Measurements from ENCODE around the gene TMEM150B. TPM values are rescaled to one million over a fixed set of nuclear protein-coding genes. Genes with fewer than 3 reads are reported as not detected.

TMEM150B gene
- total and polyA plus RNA-seq, 2 of the 13 experiments (the other 11 are each of a cell fraction or from before 2014, with no cell fraction given): 1.3 to 1.8 TPM

- TF ChIP-seq HIC2 (CRISPR knock-in tag; IDR thresholded peaks at IDR 0.05; ENCODE audit: low read depth) (no peak), THAP9 (CRISPR knock-in tag; IDR thresholded peaks at IDR 0.05; ENCODE audit: borderline replicate concordance) (no peak), ZNF496 (CRISPR knock-in tag; IDR thresholded peaks at IDR 0.05; ENCODE audit: insufficient replicate concordance) (no peak), ZNF335 (CRISPR knock-in tag; IDR thresholded peaks at IDR 0.05) (no peak; the same call in 1 of the 2 replicates), DPF2 (CRISPR knock-in tag; IDR thresholded peaks at IDR 0.05; ENCODE audit: borderline replicate concordance, low read depth) (no peak), HNF1A (IDR thresholded peaks at IDR 0.05; ENCODE audit: low read depth) (no peak), HNF1A (CRISPR knock-in tag; IDR thresholded peaks at IDR 0.05; ENCODE audit: borderline replicate concordance) (no peak; the same call in 1 of the 2 replicates), PHF21A (CRISPR knock-in tag; IDR thresholded peaks at IDR 0.05) (peak; percentile 36; the same call in 1 of the 2 replicates), ZNF24 (IDR thresholded peaks at IDR 0.05) (no peak), SALL1 (CRISPR knock-in tag; IDR thresholded peaks at IDR 0.05) (peak; percentile 26), KLF15 (CRISPR knock-in tag; IDR thresholded peaks at IDR 0.05; ENCODE audit: borderline replicate concordance) (no peak), THAP11 (CRISPR knock-in tag; IDR thresholded peaks at IDR 0.05) (peak; percentile 63), MLXIP (CRISPR knock-in tag; IDR thresholded peaks at IDR 0.05; ENCODE audit: borderline replicate concordance) (no peak), ZNF567 (CRISPR knock-in tag; IDR thresholded peaks at IDR 0.05; ENCODE audit: borderline replicate concordance) (no peak)
Observed at GRCh38 chr19:55339105-55339888, 14.2 kb upstream of the TMEM150B start, which contains the start of gene KMT5C (continued).

Data from HepG2 (cell line).